HepG2 (cell line): ENCODE results near the gene BRS3. TPM values are rescaled to one million over a fixed set of nuclear protein-coding genes. Genes with fewer than 3 reads are reported as not detected.

ENCODE experiments used
- DMAP1 ChIP-seq: IDR thresholded peaks from 2 replicates; pipeline ENCODE4 v1.6.1; 2016
- GABPB1 ChIP-seq: IDR thresholded peaks from 2 replicates; pipeline ENCODE4 v1.6.1; 2016; ENCODE audit warnings: mild to moderate bottlenecking, missing genetic modification reagents, moderate library complexity, missing compliant biosample characterization
- KLF9 ChIP-seq: IDR thresholded peaks from 2 replicates; pipeline ENCODE4 v1.6.1; 2016; ENCODE audit warnings: low read depth
- MAF1 ChIP-seq: sonication (generic); formaldehyde crosslinking; IDR thresholded peaks from 2 replicates; pipeline ENCODE4 v1.5.0; 2020; ENCODE audit warnings: missing genetic modification reagents, borderline replicate concordance
- MEIS2 ChIP-seq: sonication (generic); formaldehyde crosslinking; IDR thresholded peaks from 2 replicates; pipeline ENCODE4 v1.9.0; 2021; ENCODE audit warnings: mild to moderate bottlenecking, missing genetic modification reagents
- MXI1 ChIP-seq: IDR thresholded peaks from 3 replicates; pipeline ENCODE4 v1.6.1; 2012; ENCODE audit warnings: low read depth, low read length, inconsistent platforms, borderline replicate concordance
- MYC ChIP-seq: sonication (generic); formaldehyde crosslinking; IDR thresholded peaks from 2 replicates; pipeline ENCODE4 v1.9.0; 2021; ENCODE audit warnings: missing genetic modification reagents, borderline replicate concordance
- PHF20 ChIP-seq: sonication (generic); formaldehyde crosslinking; IDR thresholded peaks from 2 replicates; pipeline ENCODE4 v1.5.0; 2020; ENCODE audit warnings: mild to moderate bottlenecking, missing genetic modification reagents
- POLR2G ChIP-seq: fragments of 200-400 bp; formaldehyde crosslinking; IDR thresholded peaks from 2 replicates; pipeline ENCODE4 v1.6.1; 2018; ENCODE audit warnings: mild to moderate bottlenecking, low read depth, low read length, moderate library complexity
- ZFX ChIP-seq: sonication (generic); formaldehyde crosslinking; IDR thresholded peaks from 2 replicates; pipeline ENCODE4 v1.4.0; 2020; ENCODE audit warnings: mild to moderate bottlenecking, low read depth, missing genetic modification reagents, moderate library complexity
- ZNF441 ChIP-seq: sonication (generic); formaldehyde crosslinking; IDR thresholded peaks from 2 replicates; pipeline ENCODE4 v1.7.0; 2021; ENCODE audit warnings: missing genetic modification reagents, borderline replicate concordance
- ZNF574 ChIP-seq: sonication (generic); formaldehyde crosslinking; IDR thresholded peaks from 2 replicates; pipeline ENCODE4 v1.4.0; 2020; ENCODE audit warnings: missing genetic modification reagents
- ZNF720 ChIP-seq: sonication (generic); formaldehyde crosslinking; IDR thresholded peaks from 2 replicates; pipeline ENCODE4 v1.4.0; 2020; ENCODE audit warnings: missing genetic modification reagents
- polyA plus RNA-seq, 8 experiments: library from polyadenylated mRNA; depleted of rRNA in 3 of 8; stranded (reverse) in 7 of 8; unstranded in 1 of 8; fragments of >200 nt; fragmentation: Illumina TruSeq in 4 of 8; extraction: Trizol in 4 of 8; gene quantifications; 2 replicates each; pipeline versions ENCODE4 v1.2.1 to v1.2.3, GENCODE V29; 2011 to 2016; ENCODE audit warnings: low read depth in 4 of 8, missing spikeins in 1 of 8, mixed read lengths in 1 of 8; ENCODE audit not compliant: insufficient read depth in 1 of 8
- total RNA-seq, 5 experiments: library from RNA; depleted of rRNA; stranded (reverse); fragments of >200 nt; fragmentation: Illumina TruSeq; extraction: Trizol; gene quantifications; 2 replicates each; pipeline ENCODE4 v1.2.3, GENCODE V29; 2016; ENCODE audit warnings: low read depth in 1 of 5
- TF ChIP-seq, protein P1 (sequence below): sonication (generic); formaldehyde crosslinking; conservative IDR thresholded peaks from 2 replicates; pipeline ENCODE4 v1.4.0; 2020; ENCODE audit warnings: missing genetic modification reagents
- TF ChIP-seq, protein P2 (sequence below): sonication (generic); formaldehyde crosslinking; IDR thresholded peaks from 2 replicates; pipeline ENCODE4 v1.5.1; 2020; ENCODE audit warnings: missing genetic modification reagents, mild to moderate bottlenecking, borderline replicate concordance
- TF ChIP-seq, protein P3 (sequence below): sonication (generic); formaldehyde crosslinking; IDR thresholded peaks from 2 replicates; pipeline ENCODE4 v1.4.0; 2020; ENCODE audit warnings: mild to moderate bottlenecking, missing genetic modification reagents, borderline replicate concordance

The BRS3 gene
- total and polyA plus RNA-seq, 2 of the 13 experiments (the other 11 are each of a cell fraction or from before 2014, with no cell fraction given) = not detected

GRCh38 chrX:136496764-136497555, 9.2 kb downstream of the BRS3 start (continued):
- TF ChIP-seq ZNF441 (peak; percentile 67; the same call in 1 of the 2 replicates), ZNF720 (no peak), MXI1 (peak; percentile 31; the same call in 1 of the 3 replicates), ZFX (CRISPR knock-in tag) (peak; percentile 71), ZNF574 (CRISPR knock-in tag) (peak; percentile 45), MEIS2 (CRISPR knock-in tag) (0 out of 2 replicates have a peak, but pooled peaks have one; percentile 26), MAF1 (CRISPR knock-in tag) (no peak), KLF9 (CRISPR knock-in tag) (no peak), DMAP1 (CRISPR knock-in tag) (0 out of 2 replicates have a peak, but pooled peaks have one; percentile 18), PHF20 (CRISPR knock-in tag) (peak; percentile 44; the same call in 1 of the 2 replicates), POLR2G (peak; percentile 42; the same call in 1 of the 2 replicates), MYC (CRISPR knock-in tag) (peak; percentile 55), GABPB1 (CRISPR knock-in tag) (peak; percentile 50; the same call in 1 of the 2 replicates)
- TF ChIP-seq, protein P1, sequence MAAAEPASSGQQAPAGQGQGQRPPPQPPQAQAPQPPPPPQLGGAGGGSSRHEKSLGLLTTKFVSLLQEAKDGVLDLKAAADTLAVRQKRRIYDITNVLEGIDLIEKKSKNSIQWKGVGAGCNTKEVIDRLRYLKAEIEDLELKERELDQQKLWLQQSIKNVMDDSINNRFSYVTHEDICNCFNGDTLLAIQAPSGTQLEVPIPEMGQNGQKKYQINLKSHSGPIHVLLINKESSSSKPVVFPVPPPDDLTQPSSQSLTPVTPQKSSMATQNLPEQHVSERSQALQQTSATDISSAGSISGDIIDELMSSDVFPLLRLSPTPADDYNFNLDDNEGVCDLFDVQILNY (CRISPR knock-in tag) = no peak
- TF ChIP-seq, protein P2, sequence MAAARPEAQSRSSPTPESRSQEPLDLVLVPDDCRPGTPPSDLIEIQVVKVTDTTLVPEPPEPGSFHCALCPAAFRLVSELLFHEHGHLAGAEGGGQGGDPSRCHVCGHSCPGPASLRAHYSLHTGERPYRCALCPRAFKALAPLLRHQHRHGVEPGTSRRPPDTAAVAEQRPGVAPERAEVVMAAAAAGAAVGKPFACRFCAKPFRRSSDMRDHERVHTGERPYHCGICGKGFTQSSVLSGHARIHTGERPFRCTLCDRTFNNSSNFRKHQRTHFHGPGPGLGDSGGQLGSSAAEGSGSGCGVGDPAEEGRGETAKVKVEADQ (CRISPR knock-in tag) = no peak
- TF ChIP-seq, protein P3, sequence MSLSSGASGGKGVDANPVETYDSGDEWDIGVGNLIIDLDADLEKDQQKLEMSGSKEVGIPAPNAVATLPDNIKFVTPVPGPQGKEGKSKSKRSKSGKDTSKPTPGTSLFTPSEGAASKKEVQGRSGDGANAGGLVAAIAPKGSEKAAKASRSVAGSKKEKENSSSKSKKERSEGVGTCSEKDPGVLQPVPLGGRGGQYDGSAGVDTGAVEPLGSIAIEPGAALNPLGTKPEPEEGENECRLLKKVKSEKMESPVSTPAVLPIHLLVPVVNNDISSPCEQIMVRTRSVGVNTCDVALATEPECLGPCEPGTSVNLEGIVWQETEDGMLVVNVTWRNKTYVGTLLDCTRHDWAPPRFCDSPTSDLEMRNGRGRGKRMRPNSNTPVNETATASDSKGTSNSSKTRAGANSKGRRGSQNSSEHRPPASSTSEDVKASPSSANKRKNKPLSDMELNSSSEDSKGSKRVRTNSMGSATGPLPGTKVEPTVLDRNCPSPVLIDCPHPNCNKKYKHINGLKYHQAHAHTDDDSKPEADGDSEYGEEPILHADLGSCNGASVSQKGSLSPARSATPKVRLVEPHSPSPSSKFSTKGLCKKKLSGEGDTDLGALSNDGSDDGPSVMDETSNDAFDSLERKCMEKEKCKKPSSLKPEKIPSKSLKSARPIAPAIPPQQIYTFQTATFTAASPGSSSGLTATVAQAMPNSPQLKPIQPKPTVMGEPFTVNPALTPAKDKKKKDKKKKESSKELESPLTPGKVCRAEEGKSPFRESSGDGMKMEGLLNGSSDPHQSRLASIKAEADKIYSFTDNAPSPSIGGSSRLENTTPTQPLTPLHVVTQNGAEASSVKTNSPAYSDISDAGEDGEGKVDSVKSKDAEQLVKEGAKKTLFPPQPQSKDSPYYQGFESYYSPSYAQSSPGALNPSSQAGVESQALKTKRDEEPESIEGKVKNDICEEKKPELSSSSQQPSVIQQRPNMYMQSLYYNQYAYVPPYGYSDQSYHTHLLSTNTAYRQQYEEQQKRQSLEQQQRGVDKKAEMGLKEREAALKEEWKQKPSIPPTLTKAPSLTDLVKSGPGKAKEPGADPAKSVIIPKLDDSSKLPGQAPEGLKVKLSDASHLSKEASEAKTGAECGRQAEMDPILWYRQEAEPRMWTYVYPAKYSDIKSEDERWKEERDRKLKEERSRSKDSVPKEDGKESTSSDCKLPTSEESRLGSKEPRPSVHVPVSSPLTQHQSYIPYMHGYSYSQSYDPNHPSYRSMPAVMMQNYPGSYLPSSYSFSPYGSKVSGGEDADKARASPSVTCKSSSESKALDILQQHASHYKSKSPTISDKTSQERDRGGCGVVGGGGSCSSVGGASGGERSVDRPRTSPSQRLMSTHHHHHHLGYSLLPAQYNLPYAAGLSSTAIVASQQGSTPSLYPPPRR (CRISPR knock-in tag) = no peak
